Mesendoderm (in vitro differentiated cells): ENCODE measurements around the gene STX1A.
"Not testable (repeated sequence)": the region's sequence is repeated elsewhere in the genome, so short reads cannot be mapped to it uniquely, and the experiment has no call there.

Experiments
- DNase-seq: peaks from one replicate; pipeline ENCODE4 v3.0.0; 2013
- H2AK5ac ChIP-seq: 2 replicates; pipeline ENCODE4 v1.6.1; 2013; ENCODE audit warnings: low read length, inconsistent platforms
- H2BK120ac ChIP-seq: 2 replicates; pipeline ENCODE4 v1.6.1; 2013; ENCODE audit warnings: low read depth, mild to moderate bottlenecking, low read length, moderate library complexity, mixed read lengths
- H2BK15ac ChIP-seq: replicated peaks from 2 replicates; pipeline ENCODE4 v1.6.1; 2013; ENCODE audit warnings: low read depth, mild to moderate bottlenecking, moderate library complexity
- H2BK5ac ChIP-seq: 2 replicates; pipeline ENCODE4 v1.6.1; 2013; ENCODE audit warnings: low read length, inconsistent platforms
- H3K18ac ChIP-seq: 2 replicates; pipeline ENCODE4 v1.6.1; 2013; ENCODE audit warnings: mild to moderate bottlenecking, low read length, mixed read lengths
- H3K23ac ChIP-seq: one replicate; pipeline ENCODE4 v1.6.1; 2013; ENCODE audit warnings: low read length
- H3K27ac ChIP-seq: 2 replicates; pipeline ENCODE4 v1.5.1; 2013; ENCODE audit warnings: low read depth, mild to moderate bottlenecking, inconsistent platforms, low read length, moderate library complexity
- H3K27me3 ChIP-seq: 2 replicates; pipeline ENCODE4 v1.6.1; 2013; ENCODE audit warnings: low read length, control low read depth, mild to moderate bottlenecking, inconsistent platforms; ENCODE audit not compliant: insufficient read depth, poor library complexity
- H3K36me3 ChIP-seq: 2 replicates; pipeline ENCODE4 v1.6.1; 2013; ENCODE audit warnings: low read length, inconsistent platforms; ENCODE audit not compliant: control insufficient read depth, insufficient read depth
- H3K4ac ChIP-seq: one replicate; pipeline ENCODE4 v1.6.1; 2013; ENCODE audit warnings: low read depth, mild to moderate bottlenecking, low read length, moderate library complexity
- H3K4me1 ChIP-seq: 2 replicates; pipeline ENCODE4 v1.6.1; 2013; ENCODE audit warnings: low read depth, low read length, inconsistent platforms; ENCODE audit not compliant: control insufficient read depth
- H3K4me2 ChIP-seq: 2 replicates; pipeline ENCODE4 v1.6.1; 2013; ENCODE audit warnings: low read length
- H3K4me3 ChIP-seq: 2 replicates; pipeline ENCODE4 v1.5.1; 2013; ENCODE audit warnings: mild to moderate bottlenecking, low read length
- H3K56ac ChIP-seq: one replicate; pipeline ENCODE4 v1.6.1; 2013; ENCODE audit warnings: low read length
- H3K79me1 ChIP-seq: 2 replicates; pipeline ENCODE4 v1.6.1; 2013; ENCODE audit warnings: low read length, inconsistent platforms
- H3K79me2 ChIP-seq: 2 replicates; pipeline ENCODE4 v1.6.1; 2013; ENCODE audit warnings: mild to moderate bottlenecking, low read length; ENCODE audit not compliant: control insufficient read depth, insufficient read depth
- H3K9ac ChIP-seq: 2 replicates; pipeline ENCODE4 v1.6.1; 2013; ENCODE audit warnings: low read length, inconsistent platforms
- H4K5ac ChIP-seq: one replicate; pipeline ENCODE4 v1.6.1; 2013; ENCODE audit warnings: low read length
- H4K8ac ChIP-seq: one replicate; pipeline ENCODE4 v1.6.1; 2013; ENCODE audit warnings: low read depth, mild to moderate bottlenecking, control low read depth, low read length, moderate library complexity
- WGBS: extraction: QIAGEN DNeasy Blood & Tissue Kit; methylation state at CpG from one replicate; pipeline ENCODE4 v1.1.7; 2013; ENCODE audit warnings: low lambda C conversion rate, missing lambda C conversion rate; ENCODE audit not compliant: insufficient coverage; ENCODE audit errors: extremely low coverage; 5-methylcytosine and 5-hydroxymethylcytosine counted together

The STX1A gene

DNA sequence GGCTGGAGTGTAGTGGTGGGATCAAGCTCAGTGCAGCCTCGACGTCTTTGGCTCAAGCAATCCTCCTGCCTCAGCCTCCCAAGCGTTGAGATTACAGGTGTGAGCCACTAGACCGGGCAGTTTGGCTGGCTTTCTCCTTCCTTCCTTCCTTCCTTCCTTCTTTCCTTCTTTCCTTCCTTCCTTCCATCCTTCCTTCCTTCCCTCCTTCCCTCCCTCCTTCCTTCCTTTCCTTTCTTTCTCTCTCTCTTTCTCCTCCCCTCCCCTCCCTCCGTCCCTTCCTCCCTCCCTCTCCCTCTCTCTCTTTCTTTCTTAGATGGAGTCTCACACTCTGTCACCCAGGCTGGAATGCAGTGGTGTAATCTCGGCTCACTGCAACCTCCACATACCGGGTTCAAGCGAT, 59.5 kb downstream of the STX1A start:
- no peak overlapping the region for H3K27ac ChIP-seq
- H3K18ac ChIP-seq = no peak overlapping the region
- H3K4ac ChIP-seq = no peak overlapping the region
- WGBS = no CpG with 5 or more reads among the region's 8 CpGs
- H4K8ac ChIP-seq = no peak overlapping the region
- no peak for DNase-seq
- H3K4me3 ChIP-seq = no peak overlapping the region
- no peak overlapping the region for H3K9ac ChIP-seq
- no peaks in the 10 kb centered on the region for H3K4me1 ChIP-seq
- no peaks in the 10 kb centered on the region for H3K79me2 ChIP-seq
- no peaks in the 10 kb centered on the region for H3K36me3 ChIP-seq
- H2AK5ac ChIP-seq = no peak overlapping the region
- H3K79me1 ChIP-seq = no peaks in the 10 kb centered on the region
- H3K27me3 ChIP-seq = no peaks in the 10 kb centered on the region
- H3K4me2 ChIP-seq = no peak overlapping the region
- H3K56ac ChIP-seq = no peak overlapping the region
- H2BK5ac ChIP-seq = no peak overlapping the region
- no peak overlapping the region for H3K23ac ChIP-seq
- no peak overlapping the region for H2BK15ac ChIP-seq
- no peak overlapping the region for H4K5ac ChIP-seq
- H2BK120ac ChIP-seq = no peak overlapping the region

DNA sequence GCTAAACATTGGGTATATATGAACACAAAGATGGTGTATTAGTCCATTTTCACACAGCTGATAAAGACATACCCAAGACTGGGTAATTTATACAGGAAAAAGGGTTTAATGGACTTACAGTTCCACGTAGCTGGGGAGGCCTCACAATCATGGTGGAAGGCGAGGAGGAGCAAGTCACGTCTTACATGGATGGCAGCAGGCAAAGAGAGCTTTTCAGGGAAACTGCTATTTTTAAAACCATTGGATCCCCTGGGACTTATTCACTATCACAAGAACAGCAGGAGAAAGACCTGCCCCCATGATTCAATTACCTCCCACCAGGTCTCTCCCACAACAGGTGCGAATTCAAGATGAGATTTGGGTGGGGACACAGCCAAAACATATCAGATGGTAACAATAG, 64.2 kb downstream of the STX1A start:
- H2BK15ac ChIP-seq, H2AK5ac ChIP-seq, DNase-seq, H3K27ac ChIP-seq, H4K8ac ChIP-seq, H3K4me3 ChIP-seq, H3K79me2 ChIP-seq, H2BK120ac ChIP-seq, H2BK5ac ChIP-seq, H3K56ac ChIP-seq, H3K4ac ChIP-seq, H3K9ac ChIP-seq, H3K36me3 ChIP-seq, H3K4me2 ChIP-seq, H3K18ac ChIP-seq, H3K27me3 ChIP-seq, H3K23ac ChIP-seq, H3K4me1 ChIP-seq, H4K5ac ChIP-seq, H3K79me1 ChIP-seq: not testable (repeated sequence)
- no CpG with 5 or more reads among the region's 4 CpGs for WGBS

DNA sequence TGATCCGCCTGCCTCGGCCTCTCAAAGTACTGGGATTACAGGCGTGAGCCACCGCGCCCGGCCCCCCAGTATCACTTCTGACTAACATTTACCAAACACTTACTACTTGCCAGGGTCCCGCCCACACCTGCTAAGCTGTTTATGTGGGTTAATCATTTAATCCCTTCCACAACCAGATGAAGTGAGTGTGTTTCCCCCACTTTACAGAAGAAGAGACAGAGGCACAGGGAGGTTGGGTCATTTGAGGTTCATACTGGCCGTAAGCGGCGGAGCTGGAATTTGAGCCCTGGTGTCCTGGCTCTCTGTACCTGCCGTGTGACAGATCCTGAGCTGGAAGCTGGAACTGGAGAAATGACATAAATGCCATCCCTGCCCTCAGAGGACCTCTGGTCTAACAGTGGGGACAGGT, 66.9 kb downstream of the STX1A start:
- no CpG with 5 or more reads among the region's 11 CpGs for WGBS
- no peaks in the 10 kb centered on the region for H3K4me1 ChIP-seq
- H4K8ac ChIP-seq = no peak overlapping the region
- no peak for DNase-seq
- H3K27me3 ChIP-seq = peaks cover 3% of the 10 kb centered on the region
- H3K18ac ChIP-seq = no peak overlapping the region
- H2BK5ac ChIP-seq = no peak overlapping the region
- H3K9ac ChIP-seq = no peak overlapping the region
- no peaks in the 10 kb centered on the region for H3K79me2 ChIP-seq
- H2BK15ac ChIP-seq = no peak overlapping the region
- H4K5ac ChIP-seq = no peak overlapping the region
- no peaks in the 10 kb centered on the region for H3K79me1 ChIP-seq
- H3K4me2 ChIP-seq = no peak overlapping the region
- no peak overlapping the region for H3K56ac ChIP-seq
- H3K36me3 ChIP-seq = no peaks in the 10 kb centered on the region
- H3K27ac ChIP-seq = no peak overlapping the region
- no peak overlapping the region for H2BK120ac ChIP-seq
- H3K4me3 ChIP-seq = no peak overlapping the region
- no peak overlapping the region for H3K4ac ChIP-seq
- no peak overlapping the region for H2AK5ac ChIP-seq
- no peak overlapping the region for H3K23ac ChIP-seq

DNA sequence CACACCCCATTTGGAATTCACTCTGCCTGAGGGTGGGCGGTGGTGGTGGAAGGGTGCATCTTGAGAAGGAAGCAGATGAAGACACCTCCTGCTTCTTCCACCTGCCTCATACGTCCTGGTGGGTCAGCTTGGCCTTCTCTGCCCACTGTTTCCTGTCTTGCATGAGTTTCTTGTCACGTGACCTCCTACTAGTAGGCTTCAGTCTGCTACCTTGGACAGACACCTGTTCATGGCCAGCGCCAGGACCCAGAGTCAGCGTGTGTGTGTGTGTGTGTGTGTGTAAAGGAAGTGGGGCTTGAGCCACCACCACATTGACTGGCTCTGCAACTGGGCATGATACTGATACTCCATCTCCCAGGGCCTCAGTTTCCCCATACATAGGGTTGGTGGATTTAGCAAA, 68.9 kb downstream of the STX1A start:
- DNase-seq = no peak
- Histone ChIP-seq H4K8ac (no peak overlapping the region), H3K4me2 (no peak overlapping the region), H3K4ac (no peak overlapping the region), H3K4me1 (no peaks in the 10 kb centered on the region), H3K4me3 (no peak overlapping the region), H3K23ac (no peak overlapping the region), H4K5ac (no peak overlapping the region), H3K79me2 (no peaks in the 10 kb centered on the region), H3K56ac (no peak overlapping the region), H2BK120ac (no peak overlapping the region), H3K27ac (no peak overlapping the region), H3K36me3 (no peaks in the 10 kb centered on the region), H2AK5ac (no peak overlapping the region), H2BK15ac (no peak overlapping the region), H3K27me3 (peaks cover 3% of the 10 kb centered on the region), H2BK5ac (no peak overlapping the region), H3K79me1 (no peaks in the 10 kb centered on the region), H3K9ac (no peak overlapping the region), H3K18ac (no peak overlapping the region)
- no CpG with 5 or more reads among the region's 5 CpGs for WGBS

DNA sequence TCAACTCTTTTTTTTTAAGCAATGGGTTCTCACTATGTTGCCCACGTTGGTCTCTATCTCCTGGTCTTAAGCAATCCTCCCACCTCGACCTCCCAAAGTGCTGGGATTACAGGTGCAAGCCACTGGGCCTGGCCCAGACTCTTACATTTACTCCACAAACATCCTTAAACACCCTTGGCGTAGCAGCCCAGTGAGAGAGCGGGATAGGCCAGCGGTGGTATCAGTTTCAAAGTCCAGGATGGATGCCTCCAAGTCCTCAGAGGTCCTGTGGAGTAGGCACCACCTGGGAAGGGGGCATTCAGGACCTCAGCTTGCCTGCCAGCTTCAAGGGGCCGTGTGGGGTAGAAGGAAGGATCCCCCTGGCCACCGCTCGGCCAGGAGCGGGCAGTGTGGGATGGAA, 69.9 kb downstream of the STX1A start:
- no CpG with 5 or more reads among the region's 9 CpGs for WGBS
- H4K5ac ChIP-seq = no peak overlapping the region
- H3K18ac ChIP-seq = no peak overlapping the region
- no peak overlapping the region for H4K8ac ChIP-seq
- H3K56ac ChIP-seq = no peak overlapping the region
- H3K4me1 ChIP-seq = no peaks in the 10 kb centered on the region
- no peak overlapping the region for H2BK120ac ChIP-seq
- H3K4ac ChIP-seq = no peak overlapping the region
- H3K27me3 ChIP-seq = peaks cover 3% of the 10 kb centered on the region
- no peak overlapping the region for H2BK15ac ChIP-seq
- H3K27ac ChIP-seq = no peak overlapping the region
- H3K36me3 ChIP-seq = no peaks in the 10 kb centered on the region
- no peak overlapping the region for H3K23ac ChIP-seq
- no peak overlapping the region for H3K4me3 ChIP-seq
- no peak overlapping the region for H3K4me2 ChIP-seq
- no peak for DNase-seq
- H3K79me1 ChIP-seq = no peaks in the 10 kb centered on the region
- no peaks in the 10 kb centered on the region for H3K79me2 ChIP-seq
- H2BK5ac ChIP-seq = no peak overlapping the region
- H2AK5ac ChIP-seq = no peak overlapping the region
- no peak overlapping the region for H3K9ac ChIP-seq
